A375 (cell line): Measurements from ENCODE around the gene KCNJ12. TPM values are rescaled to one million over a fixed set of nuclear protein-coding genes. Genes with fewer than 3 reads are reported as not detected.

Source experiments
- total RNA-seq: library from RNA; depleted of rRNA; stranded (reverse); fragments of >200 nt; shearing (Covaris generic); gene quantifications from 2 replicates; pipeline ENCODE4 v1.2.3, GENCODE V29; 2014; rRNA removed

Gene KCNJ12
- 1.3 and 1.9 TPM in 2 replicates for total RNA-seq

GRCh38 chr17:21376081-21376758 is at the start of gene KCNJ12:
Gene KCNJ12, plus strand, starts transcription at chr17:21376357. Its CDS starts 38,986 bp downstream, at chr17:21415343.

Other genes starting within 250 kb of the KCNJ12 start
- gene DHRS7B, start 249.4 kb upstream of the KCNJ12 start, total RNA-seq = 14.5 and 16.3 TPM in 2 replicates
- gene TMEM11, start 162.2 kb upstream of the KCNJ12 start, total RNA-seq = 26.6 and 35.7 TPM in 2 replicates
- gene NATD1, start 122.9 kb upstream of the KCNJ12 start, total RNA-seq = 2.3 and 2.6 TPM in 2 replicates
- 30.4 and 31.2 TPM in 2 replicates for gene MAP2K3, start 91.6 kb upstream of the KCNJ12 start, total RNA-seq